GM10847 (cell line): ENCODE data around the gene ATP1A4.

ENCODE experiments used
- POLR2A ChIP-seq: IDR thresholded peaks from 2 replicates; pipeline ENCODE4 v1.6.1; 2011; ENCODE audit not compliant: insufficient read length; ENCODE audit errors: extremely low read depth

Gene ATP1A4

DNA sequence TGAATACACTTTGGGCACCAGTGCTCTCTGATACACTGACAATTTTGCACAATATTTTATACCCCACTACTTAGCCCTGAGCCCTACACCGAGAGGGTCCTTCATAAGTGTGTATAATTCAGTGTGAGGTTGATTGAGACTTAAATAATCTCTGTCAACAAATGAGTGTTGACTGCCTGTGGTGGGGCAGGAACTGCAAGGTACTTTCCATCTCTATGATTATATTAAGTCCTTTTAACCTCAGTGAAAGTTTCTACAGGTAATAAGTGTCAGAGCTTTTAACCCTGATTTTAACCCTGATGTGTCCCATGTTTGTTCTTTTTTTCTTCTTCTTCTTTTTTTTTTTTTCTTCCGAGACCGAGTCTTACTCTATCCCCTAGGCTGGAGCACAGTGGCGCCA lies 44.7 kb downstream of the ATP1A4 start:
- TF ChIP-seq POLR2A, result no peak

DNA sequence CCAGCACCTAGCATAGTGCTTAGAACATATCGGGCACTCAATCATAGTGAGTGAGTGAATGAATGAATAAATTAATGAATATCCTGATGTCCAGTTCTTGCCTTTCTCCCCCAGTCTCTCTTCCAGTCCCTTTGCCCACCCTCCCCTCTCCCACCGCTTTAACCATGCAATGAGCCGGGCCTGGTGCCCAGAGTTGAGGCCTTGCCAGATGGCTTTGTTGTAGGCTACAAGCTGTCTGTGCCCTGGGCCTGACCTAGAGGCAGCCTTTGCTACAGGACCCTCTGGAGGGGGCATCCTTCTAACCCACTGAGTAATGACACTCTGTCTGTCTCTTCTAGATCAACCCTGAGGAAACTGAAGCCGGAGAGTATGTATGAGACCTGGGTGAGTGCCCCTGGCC lies 45.8 kb downstream of the ATP1A4 start:
- TF ChIP-seq POLR2A, result no peak

DNA sequence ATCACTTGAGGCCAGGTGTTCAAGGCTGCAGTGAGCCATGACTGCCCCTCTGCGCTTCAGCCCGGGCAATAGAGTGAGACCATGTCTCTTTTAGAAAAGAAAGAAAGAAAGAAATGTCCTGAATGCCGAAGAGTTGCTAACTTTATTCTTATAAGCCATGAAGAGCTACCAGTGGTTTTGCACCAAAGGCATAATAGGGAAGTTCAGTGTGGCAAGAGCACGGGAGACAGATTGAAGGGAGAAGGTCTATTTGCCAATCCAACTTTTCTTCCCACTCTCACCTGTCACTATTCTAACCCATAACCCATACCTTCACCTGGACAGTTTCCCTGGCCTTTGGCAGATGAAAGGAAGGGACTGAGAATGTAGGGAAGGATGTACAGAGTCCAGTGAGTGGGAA lies 49.4 kb downstream of the ATP1A4 start:
- TF ChIP-seq POLR2A, result no peak

DNA sequence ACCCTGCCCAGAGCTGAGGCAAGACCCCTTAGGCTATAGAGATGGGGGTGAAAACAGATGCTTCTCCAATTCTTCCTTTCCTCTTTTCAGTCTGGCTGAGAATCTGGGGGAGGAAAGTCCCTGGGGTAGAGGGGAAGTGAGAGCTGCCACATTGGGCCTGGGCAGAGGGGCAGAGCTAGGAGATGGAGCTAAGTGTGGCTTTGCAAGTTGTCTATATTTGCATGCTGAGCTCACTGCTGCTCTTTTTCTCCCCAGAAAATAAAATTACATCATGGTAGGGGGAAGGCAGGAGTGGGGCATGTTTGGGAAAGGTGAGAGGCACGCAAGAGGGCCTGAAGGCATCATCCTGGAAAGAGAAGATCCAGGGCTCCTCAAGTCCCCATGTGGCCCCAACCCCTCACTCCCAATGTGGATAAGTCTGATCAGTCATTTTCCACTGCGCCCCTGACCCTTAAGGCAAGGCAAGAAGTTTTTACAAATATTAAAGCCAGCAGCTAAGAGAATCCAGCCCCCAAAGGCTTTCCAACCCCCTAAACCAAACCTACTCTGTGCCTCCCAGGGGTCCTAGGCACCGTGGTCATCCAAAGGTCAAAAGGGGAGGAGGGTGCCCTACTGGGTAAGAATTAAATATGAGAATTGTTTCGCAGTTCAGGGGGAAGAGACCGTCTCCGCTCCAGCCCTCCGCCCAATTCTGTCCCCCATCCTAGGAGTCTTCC lies 53.3 kb downstream of the ATP1A4 start:
- TF ChIP-seq POLR2A, result no peak

DNA sequence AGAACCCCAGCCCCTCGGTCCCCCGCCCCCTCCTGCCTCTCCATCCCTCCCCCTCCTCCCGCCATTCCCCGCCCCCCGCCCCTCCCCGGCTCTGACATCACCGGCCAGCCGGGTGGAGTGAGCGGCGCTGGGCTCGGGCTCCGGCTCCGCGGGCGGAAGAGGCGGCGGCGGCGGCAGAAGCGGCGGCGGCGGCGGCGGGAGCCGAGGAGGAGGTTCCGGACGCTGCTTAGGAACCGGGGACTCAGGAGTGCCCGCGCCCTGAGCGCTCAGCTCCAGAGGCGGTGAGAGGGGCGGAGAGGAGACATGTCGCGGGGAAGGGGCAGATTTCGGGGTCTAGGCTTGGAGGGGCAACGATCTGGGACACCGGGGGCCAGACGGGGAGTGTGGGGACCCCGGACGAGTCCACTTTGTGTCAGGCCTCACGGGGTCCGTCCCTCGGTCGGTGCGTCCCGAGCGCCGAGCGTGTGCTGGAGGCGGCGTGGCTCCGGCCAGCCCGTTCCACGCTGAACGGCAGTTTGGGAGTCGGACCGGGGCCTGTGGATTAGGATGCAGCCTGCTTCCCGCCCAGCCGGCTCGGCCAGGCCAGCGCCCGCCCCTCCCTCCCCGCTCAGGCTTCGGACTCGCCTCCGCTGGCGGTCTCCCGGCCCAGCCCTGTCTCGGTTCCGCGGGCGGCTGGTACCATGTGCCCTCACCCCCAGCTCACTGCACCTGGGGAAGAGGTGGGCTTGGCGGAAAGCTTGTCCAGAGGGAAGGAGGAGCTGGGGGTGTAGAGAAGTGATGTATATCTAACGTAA lies 54.0 kb downstream of the ATP1A4 start, which contains the start of gene PEA15:
TSS of gene PEA15 (plus strand) at position 143 of the 794 bp plus-strand sequence. CDS start 6,161 bp downstream, outside the sequence.
- peak; percentile 42 for TF ChIP-seq POLR2A

DNA sequence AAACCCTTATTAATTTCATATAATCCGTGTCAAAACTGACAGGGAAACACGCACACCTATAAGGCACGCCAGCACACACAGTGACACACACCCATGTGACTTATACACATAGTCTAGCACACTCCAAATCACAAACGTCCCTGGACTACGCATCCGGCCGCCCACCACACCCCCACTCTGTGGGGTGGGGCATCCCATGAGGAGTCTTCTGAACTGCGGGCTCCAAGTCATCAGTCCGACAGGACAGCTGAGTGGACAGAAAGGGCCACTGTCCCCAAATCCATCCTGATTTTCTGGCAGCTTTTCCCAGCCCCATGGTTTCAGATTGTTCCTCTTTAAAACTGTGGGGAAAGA lies 54.6 kb downstream of the ATP1A4 start:
- no peak for TF ChIP-seq POLR2A

DNA sequence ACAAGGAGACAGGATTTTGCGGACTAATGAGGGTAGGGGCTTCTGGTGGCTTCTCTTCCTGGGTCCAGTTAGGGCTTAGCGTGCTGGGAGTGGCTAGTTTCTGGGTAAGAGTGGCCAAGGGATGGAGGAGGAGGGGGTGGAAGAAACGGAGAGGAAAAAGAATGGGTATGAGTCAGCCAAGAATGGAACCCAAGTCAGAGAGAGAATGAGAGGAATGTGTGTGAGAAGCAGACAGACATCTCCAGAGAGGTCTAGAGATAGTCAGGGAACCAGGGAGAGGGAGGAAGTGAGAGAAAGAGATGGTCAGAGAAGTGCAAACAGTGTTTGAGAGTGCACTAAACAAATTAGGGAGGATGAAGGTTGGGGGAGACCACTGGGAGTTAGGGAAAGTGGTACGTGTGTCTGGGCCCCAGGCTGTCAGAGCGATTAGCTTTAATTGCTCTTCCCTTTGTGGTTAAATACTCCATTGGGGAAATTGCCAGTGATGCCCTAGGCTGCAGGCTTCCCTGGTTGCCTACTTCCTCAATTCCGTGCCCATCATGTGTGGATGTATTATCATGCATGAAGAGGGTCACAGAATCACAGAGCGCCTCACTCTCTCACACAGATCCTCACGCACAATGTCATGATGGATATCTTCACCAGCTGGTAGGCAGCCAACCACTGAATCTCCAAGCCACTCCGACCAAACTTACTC lies 55.2 kb downstream of the ATP1A4 start:
- TF ChIP-seq POLR2A, result no peak

DNA sequence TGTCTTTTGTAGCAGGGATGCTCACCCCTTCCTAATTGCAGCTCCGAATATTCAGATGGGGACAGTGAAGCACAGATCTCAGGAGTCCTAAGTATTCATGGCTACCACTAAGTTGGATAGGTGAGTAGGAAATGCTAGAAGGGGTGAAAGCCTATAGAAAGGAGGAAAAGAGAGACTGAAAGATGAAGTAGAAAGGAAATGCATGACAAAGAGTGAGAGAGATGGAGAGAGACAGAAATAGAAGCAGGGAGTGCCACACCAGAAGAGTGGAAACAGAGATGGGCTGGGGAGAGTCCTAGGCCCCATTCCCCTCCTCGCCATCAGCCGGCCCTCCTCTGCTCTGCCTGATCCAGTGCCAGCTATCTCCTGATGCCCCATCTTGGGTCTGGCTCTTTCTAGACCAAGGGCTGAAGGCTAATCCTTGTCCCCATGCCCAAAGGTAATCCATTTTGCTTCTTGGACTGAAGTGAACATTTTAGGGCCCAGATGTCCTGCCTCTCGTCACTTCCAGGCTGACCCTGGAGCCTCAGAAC lies 55.8 kb downstream of the ATP1A4 start:
- no peak for TF ChIP-seq POLR2A

DNA sequence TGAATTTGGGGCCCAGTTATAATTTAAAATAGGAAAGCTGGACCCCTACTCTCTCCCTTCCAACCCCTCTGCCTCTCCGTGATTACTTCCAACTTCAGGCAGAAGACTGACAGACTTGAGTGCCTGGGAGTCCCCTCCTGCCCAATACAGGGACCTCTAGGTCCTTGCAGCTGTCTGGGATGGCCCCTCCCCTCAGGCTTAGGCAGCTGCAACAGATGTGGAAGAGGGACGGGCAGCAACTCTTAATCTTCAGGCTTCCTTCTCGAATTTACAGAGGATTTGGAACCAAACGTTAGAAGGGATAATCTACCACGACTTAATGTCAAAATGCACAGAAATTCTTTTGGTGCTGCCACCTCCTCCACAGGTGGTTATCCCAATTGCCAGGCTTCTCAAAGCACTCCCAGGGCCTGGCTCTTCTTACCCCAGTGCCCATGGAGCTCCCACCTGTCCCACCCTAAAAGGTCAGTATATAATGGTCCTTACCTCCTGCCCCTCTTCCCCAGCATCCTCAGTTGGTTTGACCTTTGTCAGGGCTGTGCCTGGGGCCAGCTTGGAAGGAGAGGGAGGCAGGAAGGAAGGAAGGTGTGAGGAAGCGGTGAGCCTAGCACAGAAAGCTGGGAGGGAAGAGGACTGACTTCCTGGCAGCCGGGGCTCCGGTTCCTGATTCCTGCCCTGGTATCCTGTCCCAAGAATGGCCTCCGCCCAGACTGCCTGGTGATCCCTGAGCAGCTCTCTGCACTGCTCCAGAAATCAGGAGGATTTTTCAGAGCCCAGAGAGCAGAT lies 56.6 kb downstream of the ATP1A4 start:
- no peak for TF ChIP-seq POLR2A

DNA sequence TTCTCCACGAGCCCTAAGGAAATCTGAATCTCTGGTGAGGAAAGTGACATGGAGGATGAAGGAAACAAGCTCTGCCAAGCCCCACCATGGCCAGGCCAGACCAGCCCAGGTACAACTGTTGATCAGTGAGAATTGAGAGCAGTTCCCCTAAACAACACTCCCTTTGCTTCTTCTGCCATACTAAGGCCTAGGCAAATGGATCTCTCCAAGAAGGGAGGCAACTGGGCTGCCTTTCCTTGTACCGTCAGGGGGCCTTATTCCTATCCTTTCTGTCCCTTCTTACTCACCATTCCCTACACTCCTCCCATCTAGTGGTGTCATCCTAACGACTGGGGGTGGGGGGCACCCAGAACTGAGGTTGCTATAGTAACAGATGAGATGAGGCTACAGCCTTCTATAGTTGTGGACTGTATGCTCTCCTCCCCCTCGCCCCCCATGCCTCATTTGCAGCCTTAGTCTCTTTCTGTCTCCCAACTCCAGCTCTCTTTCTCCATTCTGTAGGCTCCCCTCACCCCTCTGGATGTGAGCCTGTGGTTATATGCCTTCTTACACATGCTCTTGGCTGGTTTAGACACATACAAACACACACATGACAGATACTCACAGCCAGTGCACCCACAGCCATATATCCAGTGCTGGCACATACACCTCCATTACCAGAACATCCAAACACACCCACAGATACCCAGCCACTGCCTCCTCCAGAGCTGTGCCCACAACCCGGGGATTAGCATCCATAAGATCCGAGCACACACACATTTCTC lies 57.3 kb downstream of the ATP1A4 start:
- no peak for TF ChIP-seq POLR2A

DNA sequence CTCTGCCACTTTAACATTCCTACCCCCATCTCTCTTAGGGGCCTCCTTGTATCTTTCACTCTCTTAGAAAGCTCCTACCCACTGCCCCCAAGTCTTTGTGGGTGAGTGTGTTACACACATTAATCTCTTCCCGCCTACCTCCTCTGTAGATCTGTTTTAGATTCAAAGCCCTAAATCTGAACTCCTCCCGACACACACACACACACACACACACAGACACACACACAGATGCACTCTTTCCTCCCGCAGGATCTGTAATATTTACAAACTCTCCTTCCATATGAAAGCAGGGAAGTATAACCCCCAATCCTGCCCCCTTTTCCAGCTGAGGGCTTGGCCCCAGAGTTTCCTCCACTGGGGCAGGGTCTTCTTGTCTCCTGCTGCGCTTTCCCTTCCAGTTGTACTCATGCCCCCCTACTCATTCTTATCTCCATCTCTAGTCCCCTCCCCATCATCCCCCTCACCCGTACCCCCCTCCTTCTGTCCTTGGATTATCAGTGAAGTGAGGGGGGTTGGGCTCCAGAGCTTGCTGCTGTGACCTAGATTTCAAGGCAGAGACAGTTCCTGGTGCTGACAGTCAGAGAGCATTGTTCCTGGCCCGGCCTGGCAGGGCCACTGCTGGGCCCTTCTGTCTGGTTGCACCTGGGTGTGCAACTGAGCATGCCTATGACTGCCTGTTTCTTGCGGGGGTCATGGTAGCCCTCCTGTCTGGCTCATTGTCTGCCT lies 58.1 kb downstream of the ATP1A4 start:
- no peak for TF ChIP-seq POLR2A

DNA sequence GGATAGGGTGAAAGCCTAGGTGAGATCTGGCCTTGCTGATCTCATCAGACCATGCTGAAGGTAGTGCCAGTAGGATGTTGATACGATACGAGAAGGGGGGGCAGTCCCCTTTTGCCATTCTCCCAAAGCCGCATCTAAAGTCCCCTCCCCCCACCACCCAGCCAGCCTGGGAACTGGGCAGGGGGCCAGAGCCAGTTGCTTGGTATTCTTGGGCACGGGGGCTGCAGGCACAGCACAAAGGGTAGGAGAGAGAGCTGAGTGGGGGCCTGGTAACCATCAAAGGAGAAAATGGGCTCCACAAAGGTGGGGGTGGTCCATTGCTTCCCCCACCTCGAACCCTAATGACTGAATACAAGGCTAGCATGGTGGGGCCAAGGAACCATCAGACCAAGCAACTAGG lies 59.2 kb downstream of the ATP1A4 start:
- TF ChIP-seq POLR2A, result no peak

DNA sequence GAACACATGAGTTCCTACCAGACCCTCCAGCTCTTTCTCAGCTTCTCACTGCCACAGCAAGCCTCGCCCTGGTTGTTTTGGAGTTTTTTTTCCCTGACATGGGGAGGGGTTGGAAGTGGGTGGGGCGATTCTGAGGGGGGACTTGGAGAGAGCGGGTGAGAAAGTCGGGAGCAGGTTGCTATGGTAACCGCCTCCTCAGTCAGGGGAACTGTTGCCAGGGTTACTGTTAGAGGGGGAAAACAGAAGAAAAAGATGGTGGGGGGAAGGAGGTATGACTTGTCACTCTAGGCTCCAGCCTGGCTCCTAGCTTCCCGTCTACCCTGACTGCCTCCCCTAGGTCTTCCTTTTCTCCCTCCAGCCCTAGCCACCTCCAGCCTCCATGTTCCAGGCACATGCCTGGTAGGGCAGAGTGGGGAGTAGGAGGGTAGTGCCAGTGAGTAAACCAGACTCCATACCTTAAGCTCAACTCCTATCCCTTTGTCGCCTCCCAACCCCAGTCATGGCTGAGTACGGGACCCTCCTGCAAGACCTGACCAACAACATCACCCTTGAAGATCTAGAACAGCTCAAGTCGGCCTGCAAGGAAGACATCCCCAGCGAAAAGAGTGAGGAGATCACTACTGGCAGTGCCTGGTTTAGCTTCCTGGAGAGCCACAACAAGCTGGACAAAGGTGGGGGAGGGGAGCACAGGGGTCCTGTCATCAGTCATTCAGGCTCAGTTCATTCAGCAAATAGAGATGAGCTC lies 59.8 kb downstream of the ATP1A4 start:
- TF ChIP-seq POLR2A, result no peak

DNA sequence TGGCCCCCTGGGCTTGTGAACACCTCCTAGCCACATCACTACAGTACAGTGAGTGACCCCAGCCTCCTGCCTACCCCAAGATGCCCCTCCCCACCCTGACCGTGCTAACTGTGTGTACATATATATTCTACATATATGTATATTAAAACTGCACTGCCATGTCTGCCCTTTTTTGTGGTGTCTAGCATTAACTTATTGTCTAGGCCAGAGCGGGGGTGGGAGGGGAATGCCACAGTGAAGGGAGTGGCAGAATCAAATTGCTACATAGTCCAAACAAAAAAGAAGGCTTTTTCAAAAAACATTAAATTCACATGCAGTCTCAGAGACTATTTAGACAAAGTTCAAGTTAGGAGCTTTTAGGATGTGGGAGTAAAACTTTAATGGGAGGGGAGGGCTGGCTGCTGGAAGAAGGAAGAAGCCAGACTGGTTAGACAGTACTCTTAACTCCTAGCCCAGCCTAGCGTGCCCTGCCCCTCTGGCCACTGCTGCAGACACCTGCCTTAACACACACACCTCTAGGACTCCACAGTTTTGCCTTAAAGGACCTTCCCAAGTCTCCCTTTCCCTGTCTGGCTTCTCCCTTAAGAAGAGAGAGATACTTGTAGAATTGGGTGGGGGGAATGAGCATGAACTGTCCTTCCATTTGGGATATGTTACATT lies 63.2 kb downstream of the ATP1A4 start:
- TF ChIP-seq POLR2A, result no peak
